ENCODE data around the gene MAGEA10. TPM values are rescaled to one million over a fixed set of nuclear protein-coding genes. Genes with fewer than 3 reads are reported as not detected.
"Not testable (repeated sequence)": the region's sequence is repeated elsewhere in the genome, so short reads cannot be mapped to it uniquely, and the experiment has no call there.

The MAGEA10 gene
- polyA plus RNA-seq (2013, experiment 1 of 2; ENCODE audit: insufficient read length): not detected
- polyA plus RNA-seq (2013, experiment 2 of 2; ENCODE audit: insufficient read length): not detected

DNA sequence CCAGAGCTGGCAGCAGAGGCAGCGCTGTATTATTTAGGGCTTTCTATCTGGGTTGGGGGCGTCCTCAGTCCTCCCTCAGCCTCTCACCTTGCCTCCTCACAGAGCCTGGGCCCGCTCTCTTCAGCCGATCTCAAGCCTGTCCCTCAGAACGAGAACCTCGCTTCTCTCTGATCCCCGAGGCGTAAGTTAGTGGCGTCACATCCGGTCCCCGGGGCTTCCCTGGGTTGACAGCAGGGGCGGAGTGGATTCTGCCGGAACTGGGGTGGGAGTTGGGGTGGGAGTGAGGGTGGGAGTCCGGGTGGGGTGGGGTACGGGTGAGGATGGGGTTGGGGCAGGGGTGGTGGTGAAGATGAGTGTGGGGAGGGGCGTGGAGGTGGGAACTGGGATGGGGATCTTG is at the start of gene MAGEA10:
Gene MAGEA10 (minus strand): TSS at position 190 of the 397 bp plus-strand sequence. CDS start 2,957 bp downstream, outside the sequence.
- no peak for DNase-seq

GRCh38 chrX:152177497-152178269 is 39.3 kb upstream of the MAGEA10 start:
- DNase-seq: no peak

DNA sequence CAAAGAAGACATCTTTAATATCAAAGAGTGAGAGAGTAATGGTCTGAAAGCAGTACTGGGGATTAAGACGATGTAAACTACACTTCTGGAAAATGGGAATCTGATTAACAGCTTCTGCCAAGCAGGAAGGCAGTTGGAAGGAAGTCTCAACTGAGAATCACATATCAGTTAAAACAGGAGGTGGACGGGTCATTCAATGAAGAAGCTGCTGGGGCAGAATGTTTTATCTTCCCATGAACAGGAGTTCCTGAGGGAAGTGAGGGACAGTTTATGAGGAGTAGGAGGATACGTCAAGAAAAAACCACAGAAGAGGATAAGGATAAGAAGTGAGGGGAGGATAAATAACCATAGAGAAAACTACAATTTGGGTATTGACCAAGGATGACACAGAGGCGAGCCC is 38.7 kb upstream of the MAGEA10 start:
- no peak for DNase-seq

DNA sequence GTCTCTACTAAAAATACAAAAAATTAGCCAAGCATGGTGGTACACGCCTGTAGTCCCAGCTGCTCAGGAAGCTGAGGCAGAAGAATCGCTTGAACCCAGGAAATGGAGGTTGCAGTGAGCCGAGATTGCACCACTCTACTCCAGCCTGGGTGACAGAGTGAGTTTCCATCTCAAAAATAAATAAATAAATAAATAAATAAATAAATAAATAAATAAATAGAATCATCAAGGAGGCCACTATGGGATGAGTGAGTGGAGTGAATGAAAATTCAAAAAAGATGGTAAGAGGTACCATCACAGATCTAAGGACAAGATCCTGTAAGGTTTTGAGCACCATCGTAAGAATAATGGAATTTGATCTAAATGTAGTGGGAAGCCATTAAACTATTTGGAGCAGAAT is 37.5 kb upstream of the MAGEA10 start:
- DNase-seq: not testable (repeated sequence)

DNA sequence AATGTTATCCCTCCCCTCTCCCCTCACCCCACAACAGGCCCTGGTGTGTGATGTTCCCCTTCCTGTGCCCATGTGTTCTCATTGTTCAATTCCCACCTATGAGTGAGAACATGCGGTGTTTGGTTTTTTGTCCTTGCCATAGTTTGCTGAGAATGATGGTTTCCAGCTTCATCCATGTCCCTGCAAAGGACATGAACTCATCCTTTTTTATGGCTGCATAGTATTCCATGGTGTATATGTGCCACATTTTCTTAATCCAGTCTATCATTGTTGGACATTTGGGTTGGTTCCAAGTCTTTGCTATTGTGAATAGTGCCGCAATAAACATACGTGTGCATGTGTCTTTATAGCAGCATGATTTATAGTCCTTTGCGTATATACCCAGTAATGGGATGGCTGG is 35.5 kb upstream of the MAGEA10 start:
- DNase-seq: not testable (repeated sequence)

- DNase-seq: no peak
These were observed 32.2 kb upstream of the MAGEA10 start for GRCh38 chrX:152170621-152171020.

DNA sequence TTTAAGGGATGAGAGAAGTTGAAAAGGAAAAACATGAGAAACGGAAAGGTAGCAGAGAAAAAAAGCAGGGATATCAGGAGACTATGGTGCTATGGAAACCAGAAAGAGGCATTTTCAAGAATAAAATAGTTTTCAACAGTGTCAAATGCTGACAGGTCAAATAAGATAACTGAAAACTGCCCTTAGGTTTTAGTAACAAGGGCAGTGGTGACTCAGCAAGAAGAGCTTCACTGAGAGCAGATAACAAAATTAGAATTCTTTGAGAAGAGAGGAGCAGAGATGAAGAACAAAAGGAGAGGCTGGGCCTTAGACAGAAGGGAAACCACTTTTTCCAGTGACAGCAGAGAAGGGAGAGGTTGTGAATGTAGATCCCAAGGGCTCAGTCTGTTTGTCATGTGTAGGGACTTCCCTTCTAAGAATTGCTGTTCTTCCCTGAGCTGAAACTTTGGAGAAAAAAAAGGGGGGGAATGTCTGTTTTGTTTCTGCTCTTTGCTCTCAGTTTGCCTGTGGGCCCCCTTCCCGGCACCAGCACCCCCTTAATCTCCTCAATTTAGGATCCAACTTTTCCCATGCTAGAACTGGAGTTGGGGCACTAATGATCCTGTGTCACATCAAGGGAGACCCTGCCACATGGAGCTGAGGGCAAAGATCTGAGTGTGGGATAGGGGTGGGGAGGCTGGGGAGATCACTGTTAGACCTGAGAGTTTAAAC is 26.8 kb upstream of the MAGEA10 start:
- DNase-seq: no peak

DNA sequence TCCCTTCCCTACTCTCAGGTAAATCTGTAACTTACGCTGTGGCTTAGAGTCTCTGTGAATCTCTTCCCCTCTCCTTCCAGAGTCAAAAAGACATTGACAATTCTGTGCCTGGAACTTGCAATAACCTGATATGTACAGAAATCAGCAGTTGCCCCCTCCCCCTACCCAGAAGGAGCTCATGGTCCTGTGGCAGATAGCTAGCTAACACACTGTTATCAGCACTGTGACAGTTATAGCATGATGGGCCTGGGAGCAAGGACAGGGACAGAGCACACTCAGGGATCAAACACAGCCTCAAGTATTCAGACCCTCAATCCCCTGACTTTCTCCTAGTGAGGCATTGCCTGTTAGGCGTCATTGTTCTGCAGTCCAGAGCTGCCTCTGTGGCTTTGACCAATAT is 18.7 kb upstream of the MAGEA10 start:
- no peak for DNase-seq

- DNase-seq: no peak
These were observed 17.5 kb upstream of the MAGEA10 start for GRCh38 chrX:152155766-152156310.

DNA sequence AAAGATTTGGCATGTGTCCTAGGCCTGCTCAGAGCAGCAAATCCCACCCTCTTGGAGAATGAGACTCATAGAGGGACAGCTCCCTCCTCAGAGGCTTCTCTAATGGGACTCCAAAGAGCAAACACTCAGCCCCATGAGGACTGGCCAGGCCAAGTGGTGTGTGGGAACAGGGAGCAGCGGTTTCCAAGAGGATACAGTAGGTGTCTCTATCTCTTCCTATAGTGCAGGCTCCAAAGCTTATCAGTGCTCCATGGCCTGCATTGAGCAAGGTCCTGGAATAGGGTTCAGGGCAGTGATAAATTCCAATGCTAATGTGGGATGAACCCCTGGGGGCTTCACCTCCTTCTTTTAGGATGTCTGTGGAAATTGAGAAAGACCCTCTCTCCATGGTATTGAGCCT is 15.7 kb upstream of the MAGEA10 start:
- DNase-seq: no peak

GRCh38 chrX:152151256-152151655 is 12.9 kb upstream of the MAGEA10 start:
- DNase-seq: no peak

GRCh38 chrX:152149648-152150047 is 11.3 kb upstream of the MAGEA10 start:
- no peak for DNase-seq

DNA sequence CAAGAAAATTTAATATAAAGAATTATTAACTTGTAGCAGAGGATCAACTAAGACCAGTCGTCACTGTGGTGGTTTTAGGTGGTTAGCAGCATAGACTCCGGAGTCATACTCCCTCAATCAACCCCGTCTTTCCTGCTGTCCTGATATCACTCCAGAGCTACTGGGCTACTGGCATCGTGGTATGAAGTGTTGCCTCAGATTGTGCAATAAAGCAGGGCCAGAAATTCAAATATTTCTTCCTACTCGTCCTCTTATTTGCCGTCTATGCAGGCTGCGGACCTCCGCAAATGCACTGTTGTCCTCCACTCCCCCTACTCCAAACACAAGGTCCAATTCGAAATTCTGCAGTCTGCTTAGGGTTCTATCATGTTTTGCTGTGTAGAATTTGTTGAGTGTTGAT is 1.2 kb upstream of the MAGEA10 start:
- no peak for DNase-seq

- DNase-seq: no peak
These were observed 498 bp downstream of the MAGEA10 start for GRCh38 chrX:152137771-152138387.

- no peak for DNase-seq
These were observed 2.1 kb downstream of the MAGEA10 start for GRCh38 chrX:152136312-152136711.

GRCh38 chrX:152131525-152131924 is 6.9 kb downstream of the MAGEA10 start:
- no peak for DNase-seq

GRCh38 chrX:152129069-152129844 is 9.1 kb downstream of the MAGEA10 start:
- not testable (repeated sequence) for DNase-seq

GRCh38 chrX:152117305-152117704 is 21.1 kb downstream of the MAGEA10 start:
- no peak for DNase-seq

GRCh38 chrX:152108527-152108926 is 29.9 kb downstream of the MAGEA10 start:
- DNase-seq: no peak

- DNase-seq: no peak
These were observed 34.5 kb downstream of the MAGEA10 start for GRCh38 chrX:152103866-152104265.

GRCh38 chrX:152086141-152086540 is 52.2 kb downstream of the MAGEA10 start:
- no peak for DNase-seq

All from fibroblast of skin of scalp (primary cell).